ENCODE data around the gene ATP10D. TPM values are rescaled to one million over a fixed set of nuclear protein-coding genes. Genes with fewer than 3 reads are reported as not detected.

Gene ATP10D
- total and polyA plus RNA-seq, 2 donors (not counting 3 experiments of a cell fraction or from before 2014, with no cell fraction given), result 34.1 to 40.2 TPM

- Histone ChIP-seq H3K27ac (ENCODE audit: insufficient read depth, low read depth, low read length) (no peak overlapping the region), H3K27me3 (ENCODE audit: control insufficient read depth in 2 of 2, insufficient read depth in 2 of 2, low read length in 2 of 2) (no peaks in the 10 kb centered on the region), H2AFZ (ENCODE audit: low read depth, low read length) (no peak overlapping the region), H3K9me1 (replicated peaks; ENCODE audit: control insufficient read depth, extremely low read depth, insufficient read depth, low read length) (no peaks in the 10 kb centered on the region), H3K36me3 (ENCODE audit: control insufficient read depth in 2 of 2, extremely low read depth in 1 of 2, insufficient read depth in 2 of 2, low read length in 2 of 2) (peaks cover 0 to 2% of the 10 kb centered on the region in 2 experiments), H4K20me1 (replicated peaks; ENCODE audit: control insufficient read depth, extremely low read depth, insufficient read depth, low read length) (no peaks in the 10 kb centered on the region), H3K9me3 (replicated peaks; ENCODE audit: control insufficient read depth, insufficient read depth, low read length) (no peaks in the 10 kb centered on the region), H3K4me3 (replicated peaks in 1 of 3; ENCODE audit: insufficient read depth in 1 of 3, low read depth in 1 of 3, low read length in 3 of 3) (no peak overlapping the region), H3K9ac (replicated peaks; ENCODE audit: extremely low read depth, insufficient read depth, low read length) (no peak overlapping the region), H3K79me2 (ENCODE audit: control insufficient read depth, insufficient read depth, low read length) (peaks cover 5% of the 10 kb centered on the region), H3K4me1 (ENCODE audit: control insufficient read depth, extremely low read depth, insufficient read depth, low read length) (peaks cover 8% of the 10 kb centered on the region), H3K4me2 (ENCODE audit: insufficient read depth, low read length) (no peak overlapping the region)
- no peak for TF ChIP-seq JUN (IDR thresholded peaks at IDR 0.05; ENCODE audit: borderline replicate concordance, insufficient read depth, insufficient read length, low read depth)
- no peak for TF ChIP-seq MYC (IDR thresholded peaks at IDR 0.05; ENCODE audit: low read depth, low read length)
- no peak for TF ChIP-seq GATA2 (IDR thresholded peaks at IDR 0.05; ENCODE audit: insufficient read depth, insufficient read length, low read depth, low read length)
- no peak for TF ChIP-seq MAX (IDR thresholded peaks at IDR 0.05; ENCODE audit: insufficient read depth, insufficient read length)
- intact Hi-C loops (cut with micrococcal nuclease) (loop anchor here (5.0 kb wide), 1 partner anchor 174 kb away; no protein-coding TSS in a partner anchor), dilution Hi-C loops (cut with MboI; ENCODE audit: extremely low pct_ligation_motif_present, low sequenced_read_pairs) (no loop called here)
- CTCF ChIA-PET, result interaction anchor here (1.4 to 2.0 kb wide), 4 partner anchors 8 to 71 kb away, joined by 3 to 6 read pairs (median 6); partner anchors contain the start of gene ATP10D
- POLR2A ChIA-PET, result no interaction called here
- no peak for FAIRE-seq
- no peak for DNase-seq (ENCODE audit: low read depth, low spot score)
- no TSS peak for BruUV-seq (replicated peaks)
These were observed 8.4 kb downstream of the ATP10D start for GRCh38 chr4:47493238-47494123.

GRCh38 chr4:47494124-47494430 is 9.0 kb downstream of the ATP10D start:
- DNase-seq (ENCODE audit: low read depth, low spot score) (no peak), FAIRE-seq (no peak)
- Histone ChIP-seq H3K27me3 (ENCODE audit: control insufficient read depth in 2 of 2, insufficient read depth in 2 of 2, low read length in 2 of 2) (no peaks in the 10 kb centered on the region), H3K9ac (replicated peaks; ENCODE audit: extremely low read depth, insufficient read depth, low read length) (no peak overlapping the region), H4K20me1 (replicated peaks; ENCODE audit: control insufficient read depth, extremely low read depth, insufficient read depth, low read length) (no peaks in the 10 kb centered on the region), H3K36me3 (ENCODE audit: control insufficient read depth in 2 of 2, extremely low read depth in 1 of 2, insufficient read depth in 2 of 2, low read length in 2 of 2) (peaks cover 0 to 2% of the 10 kb centered on the region in 2 experiments), H3K27ac (ENCODE audit: insufficient read depth, low read depth, low read length) (no peak overlapping the region), H3K4me3 (replicated peaks in 1 of 3; ENCODE audit: insufficient read depth in 1 of 3, low read depth in 1 of 3, low read length in 3 of 3) (no peak overlapping the region), H3K4me1 (ENCODE audit: control insufficient read depth, extremely low read depth, insufficient read depth, low read length) (peaks cover 8% of the 10 kb centered on the region), H3K9me3 (replicated peaks; ENCODE audit: control insufficient read depth, insufficient read depth, low read length) (no peaks in the 10 kb centered on the region), H3K79me2 (ENCODE audit: control insufficient read depth, insufficient read depth, low read length) (peaks cover 4% of the 10 kb centered on the region), H3K4me2 (ENCODE audit: insufficient read depth, low read length) (no peak overlapping the region), H2AFZ (ENCODE audit: low read depth, low read length) (no peak overlapping the region), H3K9me1 (replicated peaks; ENCODE audit: control insufficient read depth, extremely low read depth, insufficient read depth, low read length) (no peaks in the 10 kb centered on the region)
- intact Hi-C loops (cut with micrococcal nuclease), result loop anchor here (5.0 kb wide), 1 partner anchor 173 kb away; no protein-coding TSS in a partner anchor
- TF ChIP-seq MYC (IDR thresholded peaks at IDR 0.05; ENCODE audit: low read depth, low read length), result no peak
- no peak for TF ChIP-seq POLR2A (IDR thresholded peaks at IDR 0.05; ENCODE audit: low read depth, low read length)
- no peak for TF ChIP-seq EZH2 (IDR thresholded peaks at IDR 0.05; ENCODE audit: borderline replicate concordance, low read depth, low read length, severe bottlenecking)
- TF ChIP-seq FOS (IDR thresholded peaks at IDR 0.05; ENCODE audit: borderline replicate concordance, insufficient read depth, low read length), result no peak
- no peak for TF ChIP-seq CTCF (IDR thresholded peaks at IDR 0.05; ENCODE audit: extremely low read depth in 1 of 2, insufficient read depth in 1 of 2, low read depth in 1 of 2, low read length in 2 of 2)
- TF ChIP-seq POLR2AphosphoS5 (IDR thresholded peaks at IDR 0.05; ENCODE audit: insufficient read depth, low read depth, low read length), result no peak
- no peak for TF ChIP-seq JUN (IDR thresholded peaks at IDR 0.05; ENCODE audit: borderline replicate concordance, insufficient read depth, insufficient read length, low read depth)
- TF ChIP-seq GATA2 (IDR thresholded peaks at IDR 0.05; ENCODE audit: insufficient read depth, insufficient read length, low read depth, low read length), result no peak
- TF ChIP-seq MAX (IDR thresholded peaks at IDR 0.05; ENCODE audit: insufficient read depth, insufficient read length), result no peak
- ChIA-PET POLR2A (no interaction called here), CTCF (interaction anchor here (1.4 to 2.0 kb wide), 3 partner anchors 9 to 71 kb away, joined by 6 read pairs; partner anchors contain the start of gene ATP10D)
- BruUV-seq (replicated peaks), result no TSS peak
- dilution Hi-C loops (cut with MboI; ENCODE audit: extremely low pct_ligation_motif_present, low sequenced_read_pairs), result no loop called here
